Activated CD8-positive, alpha-beta memory T cell treated with anti-CD3 and anti-CD28 coated beads, Interleukin-2, amount 50 U/mL, for 24 hours (primary cell): Measurements from ENCODE around the gene GATA1.

Experiments
- DNase-seq: peaks from one replicate; pipeline ENCODE4 v3.0.0-alpha.2; 2020; ENCODE audit errors: extremely low read depth

Gene GATA1

DNA sequence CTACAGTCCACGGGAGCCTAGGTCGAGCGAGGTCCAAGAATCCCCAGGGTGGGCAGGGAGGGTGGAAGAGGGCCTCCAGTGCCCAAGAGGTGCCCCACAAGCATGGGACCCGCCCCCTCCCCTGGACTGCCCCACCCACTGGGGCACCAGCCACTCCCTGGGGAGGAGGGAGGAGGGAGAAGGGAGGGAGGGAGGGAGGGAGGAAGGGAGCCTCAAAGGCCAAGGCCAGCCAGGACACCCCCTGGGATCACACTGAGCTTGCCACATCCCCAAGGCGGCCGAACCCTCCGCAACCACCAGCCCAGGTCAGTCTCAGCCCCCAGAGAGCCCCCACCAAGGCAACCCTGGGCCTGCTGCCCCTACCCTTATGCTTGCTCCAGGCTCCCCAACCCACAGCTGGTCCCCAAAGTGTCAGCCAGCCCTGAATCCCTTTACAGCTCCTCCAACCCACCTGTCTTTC, at the start of gene GATA1:
TSS of gene GATA1 (plus strand) at position 250 of the 460 bp plus-strand sequence. CDS start 4,520 bp downstream, outside the sequence.
- DNase-seq, result no peak

- no peak for DNase-seq
These were observed 49.5 kb upstream of the GATA1 start for GRCh38 chrX:48736878-48737212.

- peak; percentile 61 for DNase-seq
These were observed 49.0 kb upstream of the GATA1 start for GRCh38 chrX:48737213-48737938.

DNA sequence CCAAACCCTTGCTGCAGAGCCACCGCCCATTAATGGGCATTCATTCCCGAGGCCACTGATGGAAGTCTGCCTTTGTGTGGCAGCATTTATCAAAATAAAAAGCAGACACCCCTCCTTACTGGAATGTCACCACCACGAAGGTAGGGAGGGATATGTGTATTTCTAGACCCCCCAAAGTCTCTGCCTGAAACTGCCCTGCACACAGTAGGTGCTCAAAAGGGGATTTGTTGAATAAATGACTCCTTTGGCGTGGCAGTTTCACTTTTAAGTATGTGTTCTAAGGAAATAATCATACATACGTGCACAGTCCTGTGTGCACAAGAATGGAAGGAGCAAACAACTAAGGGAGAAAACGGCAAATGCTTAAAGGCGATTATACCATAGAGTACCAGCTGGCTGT, 48.5 kb upstream of the GATA1 start:
- no peak for DNase-seq

DNA sequence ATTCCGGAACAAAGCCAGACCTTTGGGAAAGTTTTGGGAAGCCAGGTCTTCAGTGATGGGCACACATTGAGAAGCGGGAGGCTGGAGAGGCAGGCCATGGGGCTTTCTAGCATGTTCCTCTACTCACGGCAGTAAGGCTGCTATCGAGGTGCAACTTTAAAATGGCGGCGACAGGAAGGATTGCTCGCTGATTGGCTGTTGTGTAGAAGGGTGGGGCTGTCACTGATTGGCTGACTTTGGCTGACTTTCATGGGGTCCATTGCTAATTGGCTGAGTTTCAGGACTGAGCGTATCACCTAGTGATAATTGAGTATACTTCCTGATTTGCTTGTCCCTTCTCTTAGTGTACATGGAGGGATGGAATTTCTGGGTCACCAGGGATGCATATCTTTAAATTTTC, 44.6 kb upstream of the GATA1 start:
- no peak for DNase-seq

- DNase-seq, result no peak
These were observed 41.2 kb upstream of the GATA1 start for GRCh38 chrX:48745222-48745621.

DNA sequence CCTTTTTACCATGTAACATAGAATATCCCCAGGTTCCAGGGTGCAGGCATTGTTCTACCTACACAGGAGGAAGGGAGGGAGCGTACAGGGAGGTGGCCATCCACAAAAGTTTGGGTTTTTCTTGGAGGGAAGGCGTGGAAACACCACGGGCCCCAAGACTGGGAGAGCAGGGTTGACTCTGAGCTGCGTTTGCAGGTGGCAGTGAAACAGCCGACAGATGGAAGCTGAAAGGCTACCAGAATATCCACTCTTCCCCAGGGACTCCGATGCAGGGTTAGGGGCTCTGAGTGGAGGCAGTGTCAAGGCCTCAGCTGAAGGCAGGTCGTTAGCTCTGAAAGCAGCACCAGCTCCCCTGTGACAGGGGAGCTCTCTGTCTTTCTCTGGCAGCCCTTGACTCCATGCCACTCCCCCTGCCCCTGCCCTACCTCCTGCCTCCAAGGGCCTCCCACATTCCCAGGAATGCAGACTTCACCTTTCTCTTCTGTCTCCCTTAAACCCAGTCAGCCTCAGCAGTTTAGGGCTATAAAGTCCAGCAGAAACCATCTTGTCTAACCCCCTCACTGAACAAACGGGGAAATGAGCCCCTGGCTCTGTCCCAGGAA, 38.9 kb upstream of the GATA1 start:
- no peak for DNase-seq

- no peak for DNase-seq
These were observed 37.2 kb upstream of the GATA1 start for GRCh38 chrX:48749182-48749581.

- DNase-seq, result no peak
These were observed 35.0 kb upstream of the GATA1 start for GRCh38 chrX:48751343-48751742.

- no peak for DNase-seq
These were observed 33.9 kb upstream of the GATA1 start for GRCh38 chrX:48752498-48752897.

DNA sequence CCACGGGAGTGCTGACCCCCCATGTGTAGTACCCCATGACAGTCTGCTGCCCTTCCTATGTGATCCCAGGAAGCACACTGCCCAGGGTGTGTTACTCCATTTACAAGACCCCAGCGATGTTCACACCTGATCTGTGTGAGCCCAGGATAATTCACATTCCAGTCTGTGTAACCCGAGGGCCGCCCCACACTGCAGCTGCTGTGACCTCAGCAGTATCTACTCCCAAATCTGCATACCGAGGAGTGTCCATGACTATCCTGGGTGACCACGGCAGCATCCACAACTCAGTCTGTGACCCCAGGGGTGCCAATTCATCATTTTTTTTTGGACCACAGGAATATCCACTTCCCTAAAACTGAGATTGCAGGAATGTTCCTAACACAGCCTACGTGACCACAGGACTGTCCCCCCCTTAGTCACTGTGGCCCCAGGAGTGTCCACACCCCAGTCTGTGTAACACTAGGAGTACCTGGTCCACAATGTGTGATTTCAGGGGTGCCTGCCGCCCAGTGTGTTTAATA, 32.6 kb upstream of the GATA1 start:
- DNase-seq, result no peak

DNA sequence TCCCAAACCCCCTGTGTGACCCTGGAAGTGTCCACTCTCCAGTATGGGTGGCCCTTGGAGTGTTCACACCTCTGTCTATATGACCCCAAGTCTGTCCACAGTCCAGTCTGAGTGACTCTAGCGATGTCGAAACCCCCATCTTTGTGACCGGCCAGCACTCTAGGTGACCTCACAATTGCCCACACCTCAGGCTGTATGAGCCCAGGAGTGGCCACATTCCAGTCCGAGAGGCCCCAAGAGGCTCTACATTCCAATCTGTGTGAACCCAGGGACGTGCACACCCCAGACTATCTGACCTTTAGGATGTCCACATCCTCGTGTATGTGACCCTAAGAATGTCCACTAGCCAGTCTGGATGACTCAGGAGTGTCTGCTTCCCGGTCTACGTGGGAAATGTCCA, 32.2 kb upstream of the GATA1 start:
- DNase-seq, result no peak

- no peak for DNase-seq
These were observed 24.5 kb upstream of the GATA1 start, which contains the start of gene GLOD5 for GRCh38 chrX:48761674-48762471. GLOD5 (plus strand) TSS chrX:48761747; CDS start chrX:48761791, 44 bp downstream.

DNA sequence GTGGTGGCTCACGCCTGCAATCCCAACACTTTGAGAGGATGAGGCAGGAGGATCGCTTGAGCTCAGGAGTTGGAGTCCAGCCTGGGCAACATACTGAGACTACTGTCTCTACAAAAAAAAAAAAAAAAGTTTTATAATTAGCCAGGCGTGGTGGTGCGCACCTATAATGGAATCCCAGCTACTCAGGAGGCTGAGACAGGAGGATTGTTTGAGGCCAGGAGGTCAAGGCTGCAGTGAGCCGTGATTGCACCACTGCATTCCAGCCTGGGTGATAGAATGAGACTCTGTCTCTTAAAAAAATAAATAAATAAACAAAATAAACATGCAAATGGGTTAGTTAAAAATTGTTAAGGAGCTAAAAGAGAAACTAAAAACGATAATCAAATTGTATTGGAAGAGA, 17.2 kb upstream of the GATA1 start:
- DNase-seq, result no peak

DNA sequence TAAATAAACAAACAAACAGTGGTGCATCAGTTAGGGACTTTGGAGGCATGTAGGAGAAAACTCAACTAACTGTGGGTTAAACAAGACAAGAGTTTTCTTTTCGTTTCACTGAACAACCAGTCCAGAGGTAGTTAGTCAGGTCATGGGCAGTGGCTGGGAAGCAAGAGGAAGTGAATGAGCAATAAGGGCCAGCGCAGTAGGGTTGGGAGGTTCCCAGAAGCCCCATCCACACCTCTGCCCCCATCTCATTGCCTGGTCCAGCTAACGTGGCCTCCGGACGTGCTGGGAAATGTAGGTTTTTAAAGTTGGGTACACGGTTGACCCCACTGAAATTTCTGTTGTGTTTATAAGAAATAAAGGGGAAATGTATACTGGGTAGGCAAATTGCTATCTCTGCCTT, 16.1 kb upstream of the GATA1 start:
- DNase-seq, result no peak

DNA sequence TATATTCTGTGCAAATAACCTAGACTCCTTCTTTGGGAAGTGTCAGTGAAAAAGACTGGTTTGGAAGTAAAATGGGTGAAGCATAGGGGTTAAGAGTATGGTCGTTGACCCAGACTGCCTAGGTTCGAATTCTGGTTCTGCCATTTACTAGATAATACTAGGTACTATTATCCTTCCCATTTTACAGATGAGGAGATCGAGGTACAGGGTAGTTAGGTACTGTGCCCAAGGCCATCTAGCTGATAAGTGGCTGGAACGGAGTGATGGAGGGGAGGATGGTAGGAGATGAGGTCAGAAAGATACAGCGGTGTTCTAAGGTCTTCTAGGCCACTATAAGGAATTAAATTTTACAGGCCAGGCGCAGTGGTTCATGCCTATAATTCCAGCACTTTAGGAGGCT, 13.8 kb upstream of the GATA1 start:
- DNase-seq, result no peak

- no peak for DNase-seq
These were observed 9.5 kb upstream of the GATA1 start for GRCh38 chrX:48776818-48777439.

DNA sequence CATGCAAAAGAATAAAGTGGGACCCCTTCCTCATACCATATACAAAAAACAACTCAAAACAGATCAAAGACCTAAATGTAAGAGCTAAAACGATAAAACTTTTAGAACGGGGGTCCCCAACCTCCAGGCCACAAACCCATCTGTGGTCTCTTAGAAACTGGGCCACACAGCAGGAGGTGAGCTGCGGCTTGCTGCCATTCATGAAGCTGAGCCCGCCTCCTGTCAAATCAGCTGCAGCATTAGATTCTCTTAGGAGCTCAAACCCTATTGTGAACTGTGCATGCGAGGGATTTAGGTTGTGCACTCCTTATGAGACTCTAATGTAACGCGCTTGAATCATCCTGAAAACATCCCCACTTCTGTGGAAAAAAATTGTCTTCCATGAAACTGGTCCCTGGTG, 7.0 kb upstream of the GATA1 start:
- no peak for DNase-seq

DNA sequence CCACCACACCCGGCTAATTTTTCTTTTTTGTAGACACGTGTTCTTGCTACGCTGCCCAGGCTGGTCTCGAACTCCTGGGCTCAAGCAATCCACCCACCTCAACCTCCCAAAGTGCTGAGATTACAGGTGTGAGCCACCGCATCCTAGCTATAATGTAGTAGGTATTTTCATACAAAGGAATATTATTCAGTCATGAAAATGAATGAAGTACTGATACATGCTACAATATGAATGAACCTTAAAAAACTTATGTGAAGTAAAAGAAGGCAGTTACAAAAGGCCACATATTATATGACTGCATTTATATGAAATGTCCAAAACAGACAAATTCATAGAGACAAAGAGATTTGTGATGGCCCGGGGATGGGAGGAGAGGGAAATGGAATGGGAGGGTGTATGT, 4.7 kb upstream of the GATA1 start:
- DNase-seq, result no peak

- no peak for DNase-seq
These were observed 4.2 kb upstream of the GATA1 start for GRCh38 chrX:48782216-48782615.

DNA sequence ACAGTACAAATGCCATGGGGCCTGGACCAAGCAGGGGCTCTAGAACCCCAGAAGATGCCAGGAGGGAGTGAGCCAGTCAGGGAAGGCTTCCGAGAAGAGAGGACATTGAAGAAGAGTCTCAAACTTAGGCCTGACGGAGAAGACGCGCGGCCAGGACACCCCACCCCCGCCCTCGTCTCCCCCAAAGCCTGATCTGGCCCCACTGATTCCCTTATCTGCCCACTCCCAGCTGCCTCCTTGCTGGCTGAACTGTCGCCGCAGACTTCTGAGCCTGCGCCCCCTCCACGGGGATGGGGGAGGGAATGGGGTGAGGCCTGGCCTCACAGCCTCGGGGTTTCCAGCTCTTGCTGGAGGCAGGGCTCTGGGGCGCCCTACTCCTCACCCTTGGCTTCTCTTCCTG, 3.6 kb upstream of the GATA1 start:
- no peak for DNase-seq

- DNase-seq, result no peak
These were observed 1.7 kb upstream of the GATA1 start for GRCh38 chrX:48784726-48785125.
